HEK293T (cell line): ENCODE data around the gene RASA1.

Source experiments
- CTBP1 ChIP-seq: fragments of 450-650 bp; IDR thresholded peaks from 2 replicates; pipeline ENCODE4 v1.6.1; 2016; ENCODE audit warnings: borderline replicate concordance
- FOXA1 ChIP-seq: fragments of 450-650 bp; IDR thresholded peaks from 2 replicates; pipeline ENCODE4 v1.6.1; 2016; ENCODE audit warnings: mild to moderate bottlenecking
- FOXK2 ChIP-seq: fragments of 450-650 bp; IDR thresholded peaks from 2 replicates; pipeline ENCODE4 v1.6.1; 2016; ENCODE audit warnings: mild to moderate bottlenecking
- FOXM1 ChIP-seq: fragments of 450-650 bp; IDR thresholded peaks from 2 replicates; pipeline ENCODE4 v1.6.1; 2017; ENCODE audit warnings: mild to moderate bottlenecking, borderline replicate concordance
- HDGF ChIP-seq: fragments of 450-650 bp; IDR thresholded peaks from 2 replicates; pipeline ENCODE4 v1.6.1; 2017; ENCODE audit warnings: antibody characterized with exemption, borderline replicate concordance
- L3MBTL2 ChIP-seq: fragments of 450-650 bp; conservative IDR thresholded peaks from 2 replicates; pipeline ENCODE4 v1.6.1; 2016; ENCODE audit warnings: mild to moderate bottlenecking
- SP1 ChIP-seq: fragments of 450-650 bp; IDR thresholded peaks from 2 replicates; pipeline ENCODE4 v1.6.1; 2017
- SUZ12 ChIP-seq: fragments of 450-650 bp; IDR thresholded peaks from 2 replicates; pipeline ENCODE4 v1.6.1; 2016; ENCODE audit warnings: mild to moderate bottlenecking
- ZNF384 ChIP-seq: fragments of 450-650 bp; IDR thresholded peaks from 2 replicates; pipeline ENCODE4 v1.6.1; 2016
- TF ChIP-seq, protein P1 (sequence below): fragments of 450-650 bp; IDR thresholded peaks from 2 replicates; pipeline ENCODE4 v1.6.1; 2016

DNA sequence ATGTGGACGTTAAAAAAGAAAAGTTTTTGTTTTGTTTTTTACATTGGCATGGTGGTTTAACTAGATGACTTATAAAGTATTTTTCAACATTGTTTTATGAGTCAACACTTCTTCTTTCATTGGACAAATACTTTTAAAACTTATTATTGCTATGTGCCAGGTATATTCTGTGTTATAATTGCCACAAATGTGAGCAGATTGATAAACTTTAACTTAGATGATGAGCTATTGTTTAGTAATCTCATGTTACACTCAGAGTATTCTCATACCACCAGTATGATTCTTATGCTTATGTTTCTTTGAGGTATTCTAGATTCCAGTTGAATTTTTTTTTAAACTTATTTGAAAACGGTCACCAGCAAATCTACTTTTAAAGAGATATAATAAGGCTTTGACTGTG lies 60.3 kb downstream of the RASA1 start:
- TF ChIP-seq SP1: no peak
- no peak for TF ChIP-seq FOXA1
- no peak for TF ChIP-seq FOXK2
- TF ChIP-seq FOXM1: no peak
- TF ChIP-seq CTBP1: no peak
- TF ChIP-seq HDGF: no peak
- no peak for TF ChIP-seq SUZ12
- no peak for TF ChIP-seq ZNF384
- TF ChIP-seq, protein P1, sequence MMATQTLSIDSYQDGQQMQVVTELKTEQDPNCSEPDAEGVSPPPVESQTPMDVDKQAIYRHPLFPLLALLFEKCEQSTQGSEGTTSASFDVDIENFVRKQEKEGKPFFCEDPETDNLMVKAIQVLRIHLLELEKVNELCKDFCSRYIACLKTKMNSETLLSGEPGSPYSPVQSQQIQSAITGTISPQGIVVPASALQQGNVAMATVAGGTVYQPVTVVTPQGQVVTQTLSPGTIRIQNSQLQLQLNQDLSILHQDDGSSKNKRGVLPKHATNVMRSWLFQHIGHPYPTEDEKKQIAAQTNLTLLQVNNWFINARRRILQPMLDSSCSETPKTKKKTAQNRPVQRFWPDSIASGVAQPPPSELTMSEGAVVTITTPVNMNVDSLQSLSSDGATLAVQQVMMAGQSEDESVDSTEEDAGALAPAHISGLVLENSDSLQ: no peak
- no peak for TF ChIP-seq L3MBTL2
